Epithelial cell of proximal tubule (primary cell): ENCODE measurements around the gene RAB38. TPM values are rescaled to one million over a fixed set of nuclear protein-coding genes. Genes with fewer than 3 reads are reported as not detected.
A peak's percentile ranks its signal among the peaks of the same experiment; 100 is the strongest.

ENCODE experiments used
- DNase-seq: peaks from one replicate; pipeline ENCODE4 v3.0.0-alpha.2; 2011; ENCODE audit warnings: low read depth
- H3K4me3 ChIP-seq: 2 replicates; pipeline ENCODE4 v1.5.1; 2011; ENCODE audit warnings: low read depth, mild to moderate bottlenecking, low read length
- CTCF ChIP-seq: conservative IDR thresholded peaks from 2 replicates; pipeline ENCODE4 v1.5.1; 2012; ENCODE audit warnings: low read depth, mild to moderate bottlenecking, low read length
- total RNA-seq: library from RNA; depleted of rRNA; stranded (reverse); fragments of >200 nt; gene quantifications from 2 replicates; pipeline ENCODE4 v1.2.3, GENCODE V29; 2015

The RAB38 gene
- total RNA-seq: 9.6 and 10.5 TPM in 2 replicates

- H3K4me3 ChIP-seq: peak within 1 kb of the TSS; percentile 68
- no peak for TF ChIP-seq CTCF
These were observed at the start of gene RAB38 for GRCh38 chr11:88174709-88175568. RAB38 (minus strand) TSS chr11:88175443; CDS start chr11:88175384, 59 bp downstream.

GRCh38 chr11:88213406-88213805, 38.2 kb upstream of the RAB38 start:
- no peak overlapping the region for H3K4me3 ChIP-seq
- DNase-seq: no peak
- no peak for TF ChIP-seq CTCF

More at GRCh38 chr11:88174709-88175568, at the start of gene RAB38:
- DNase-seq: peak; percentile 36

- TF ChIP-seq CTCF: no peak
- no peak for DNase-seq
- no peak overlapping the region for H3K4me3 ChIP-seq
These were observed 37.1 kb upstream of the RAB38 start for GRCh38 chr11:88212300-88212699.

GRCh38 chr11:88208745-88209144, 33.5 kb upstream of the RAB38 start:
- H3K4me3 ChIP-seq: no peak overlapping the region
- DNase-seq: no peak
- no peak for TF ChIP-seq CTCF

- peak; percentile 12 for DNase-seq
- no peak for TF ChIP-seq CTCF
- H3K4me3 ChIP-seq: no peak overlapping the region
These were observed 31.5 kb upstream of the RAB38 start for GRCh38 chr11:88206751-88207150.

GRCh38 chr11:88204353-88204752, 29.1 kb upstream of the RAB38 start:
- no peak for TF ChIP-seq CTCF
- no peak for DNase-seq
- H3K4me3 ChIP-seq: no peak overlapping the region

GRCh38 chr11:88203604-88204003, 28.4 kb upstream of the RAB38 start:
- TF ChIP-seq CTCF: no peak
- no peak for DNase-seq
- H3K4me3 ChIP-seq: no peak overlapping the region
